HG03575 (cell line): ENCODE data around the gene ZNF280B.
"Not testable (repeated sequence)": the region's sequence is repeated elsewhere in the genome, so short reads cannot be mapped to it uniquely, and the experiment has no call there.

Experiments used
- ATAC-seq: cut with Tn5 transposase; IDR thresholded peaks from one replicate; pipeline ENCODE4 v1.9.1; 2021; ENCODE audit not compliant: unreplicated experiment, insufficient number of reproducible peaks, low FRiP score; ENCODE audit errors: extremely low read depth

Gene ZNF280B

GRCh38 chr22:22446517-22446916 lies 62.0 kb downstream of the ZNF280B start:
- ATAC-seq = no peak

DNA sequence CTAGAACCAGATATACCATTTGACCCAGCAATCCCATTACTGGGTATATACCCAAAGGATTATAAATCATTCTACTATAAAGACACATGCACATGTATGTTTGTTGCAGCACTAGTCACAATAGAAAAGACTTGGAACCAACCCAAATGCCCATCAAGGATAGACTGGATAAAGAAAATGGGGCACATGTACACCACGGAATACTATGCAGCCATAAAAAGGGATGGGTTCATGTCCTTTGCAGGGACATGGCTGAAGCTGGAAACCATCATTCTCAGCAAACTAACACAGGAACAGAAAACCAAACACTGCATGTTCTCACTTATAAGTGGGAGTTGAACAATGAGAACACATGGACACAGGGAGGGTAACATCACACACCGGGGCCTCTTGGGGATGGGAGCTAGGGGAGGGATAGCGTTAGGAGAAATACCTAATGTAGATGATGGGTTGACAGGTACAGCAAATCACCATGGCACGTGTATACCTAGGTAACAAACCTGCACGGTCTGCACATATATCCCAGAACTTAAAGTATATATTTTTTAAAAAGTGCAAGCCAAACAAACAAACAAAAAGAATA lies 64.4 kb downstream of the ZNF280B start:
- not testable (repeated sequence) for ATAC-seq

DNA sequence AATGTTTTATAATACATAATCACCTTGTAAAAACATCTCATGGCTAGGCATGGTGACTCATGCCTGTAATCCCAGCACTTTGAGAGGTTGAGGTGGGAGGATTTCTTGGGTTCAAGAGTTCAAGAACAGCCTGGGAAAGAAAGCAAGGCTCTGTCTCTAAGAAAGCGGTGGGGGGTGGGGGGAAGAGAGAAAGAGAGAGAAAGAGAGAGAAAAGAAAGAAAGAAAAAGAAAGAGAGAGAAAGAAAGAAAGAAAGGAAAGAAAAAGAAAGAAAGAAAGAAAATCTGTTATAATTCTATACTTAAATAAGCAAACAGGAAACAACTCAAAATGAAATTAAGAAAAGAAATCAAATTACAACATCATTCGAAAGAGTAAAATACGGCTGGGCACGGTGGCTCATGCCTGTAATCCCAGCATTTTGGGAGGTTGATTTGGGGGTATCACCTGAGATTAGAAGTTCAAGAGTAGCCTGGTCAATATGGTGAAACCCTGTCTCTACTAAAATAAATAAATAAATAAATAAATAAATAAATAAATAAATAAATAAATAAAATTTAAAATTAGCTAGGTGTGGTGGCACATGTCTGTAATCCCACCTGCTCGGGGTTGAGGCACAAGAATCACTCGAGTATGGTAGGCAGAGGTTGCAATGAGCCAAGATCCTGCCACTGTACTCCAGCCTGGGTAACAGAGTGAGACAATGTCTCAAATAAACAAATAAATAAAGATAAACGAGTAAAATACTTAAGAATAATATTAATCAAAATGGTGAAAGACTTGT lies 65.4 kb downstream of the ZNF280B start:
- no peak for ATAC-seq

- not testable (repeated sequence) for ATAC-seq
These were observed 66.9 kb downstream of the ZNF280B start for GRCh38 chr22:22441626-22442025.

- no peak for ATAC-seq
These were observed 68.4 kb downstream of the ZNF280B start for GRCh38 chr22:22440188-22440587.
